CD4-positive, alpha-beta T cell treated with Interleukin-4 for 4 hours (primary cell): Measurements from ENCODE around the gene C1QTNF1.
"Not testable (repeated sequence)": the region's sequence is repeated elsewhere in the genome, so short reads cannot be mapped to it uniquely, and the experiment has no call there.

Source experiments
- DNase-seq: peaks from one replicate; pipeline ENCODE4 v3.0.0-alpha.2; 2020

C1QTNF1 gene

GRCh38 chr17:79006794-79007503, 17.0 kb upstream of the C1QTNF1 start:
- DNase-seq: no peak

GRCh38 chr17:79007504-79008381, 16.2 kb upstream of the C1QTNF1 start:
- no peak for DNase-seq

DNA sequence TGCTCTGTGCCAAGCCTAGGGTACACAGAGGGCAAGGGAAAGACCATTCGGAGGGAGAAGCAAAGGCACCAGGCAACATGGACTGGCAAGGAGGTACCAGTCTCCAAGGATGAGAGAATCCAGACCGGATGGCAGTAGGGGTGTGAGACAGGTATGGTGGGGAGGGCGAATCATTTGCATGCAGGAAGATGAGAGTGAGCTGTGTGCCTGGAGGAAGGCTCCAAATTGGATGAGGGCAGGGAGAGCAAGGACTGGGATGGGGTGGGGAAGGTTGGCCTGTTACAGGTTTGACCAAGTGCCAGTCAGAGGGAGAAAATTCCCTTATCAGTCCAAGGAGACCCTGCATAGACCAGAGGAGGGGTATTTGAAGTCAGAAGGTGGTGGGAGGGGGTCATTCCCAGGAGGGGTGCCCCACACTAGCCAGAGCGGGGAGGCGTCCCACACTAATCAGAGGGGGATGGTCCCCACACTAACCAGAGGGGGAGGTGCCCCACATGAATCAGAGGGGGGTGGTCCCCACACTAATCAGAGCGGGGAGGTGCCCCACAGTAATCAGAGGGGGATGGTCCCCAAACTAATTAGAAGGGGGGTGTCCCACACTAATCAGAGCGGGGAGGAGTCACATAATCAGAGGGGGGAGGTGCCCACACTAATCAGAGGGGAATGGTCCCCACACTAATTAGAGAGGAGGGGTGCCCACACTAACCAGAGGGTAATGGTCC, 15.1 kb upstream of the C1QTNF1 start:
- DNase-seq: no peak

DNA sequence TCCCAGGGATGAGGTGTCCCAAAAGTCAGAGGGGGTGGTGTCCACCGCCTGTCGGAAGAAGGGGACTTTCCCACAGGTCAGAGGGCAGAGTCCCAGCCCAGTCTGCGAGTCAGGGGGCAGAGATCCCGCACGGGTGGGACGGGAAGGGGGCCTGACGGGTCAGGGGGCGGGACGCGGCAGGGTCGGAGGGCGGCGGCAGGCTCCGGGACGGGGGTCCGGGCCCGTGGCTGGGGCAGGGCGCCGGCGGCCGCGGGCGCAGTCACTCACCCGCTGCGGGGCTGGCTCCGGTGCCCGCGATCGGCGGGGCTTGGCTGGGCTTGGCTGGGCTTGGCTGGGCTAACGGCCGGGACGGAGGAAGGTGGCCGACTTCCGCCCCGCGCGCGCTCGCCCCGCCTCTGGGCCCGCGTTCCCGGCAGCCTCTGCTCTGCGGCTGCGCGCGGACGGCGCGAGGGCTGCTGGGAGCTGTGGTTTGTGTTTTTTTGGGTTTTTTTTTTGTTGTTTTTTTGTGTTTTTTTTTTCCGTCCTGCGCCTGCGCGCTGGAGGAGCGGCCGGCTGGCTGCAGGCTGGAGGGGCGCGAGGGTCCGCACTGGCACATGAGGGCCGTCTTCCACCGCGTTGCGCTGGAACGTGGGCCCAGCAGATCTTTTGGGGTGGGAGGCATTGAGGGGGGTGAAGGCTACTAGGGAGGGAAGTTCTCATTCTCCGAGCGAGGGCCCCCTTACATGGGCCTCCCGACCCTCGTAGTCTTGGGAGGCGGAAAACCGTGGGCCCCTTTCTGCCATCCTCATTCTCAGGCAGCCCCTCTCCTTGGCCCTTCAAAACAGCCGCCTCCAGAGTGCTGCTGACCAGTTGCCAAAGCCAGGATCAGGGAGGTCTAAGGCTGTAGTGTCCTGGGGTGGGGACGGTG, 14.3 kb upstream of the C1QTNF1 start, which contains the start of gene CANT1:
TSS of gene CANT1 (minus strand) at position 368 of the 907 bp plus-strand sequence. CDS start 12,142 bp downstream, outside the sequence.
- DNase-seq: peak; percentile 78

DNA sequence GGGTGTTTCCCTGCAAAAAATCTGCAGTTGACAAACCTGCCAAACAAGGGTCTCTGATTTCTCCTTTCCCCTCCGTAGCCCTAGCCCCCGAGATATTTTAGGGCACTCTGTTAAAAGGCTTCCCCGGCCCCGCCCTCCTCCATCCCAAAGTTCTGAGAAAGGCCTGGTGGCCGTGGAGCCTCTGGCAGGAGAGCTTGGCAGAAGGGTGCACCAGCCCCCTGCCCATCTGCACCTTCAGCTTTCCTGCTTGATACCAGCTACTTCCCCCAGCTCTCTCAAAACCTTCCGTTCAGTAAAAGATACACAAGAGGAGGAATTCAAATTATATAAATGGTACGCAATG, 13.7 kb upstream of the C1QTNF1 start:
- DNase-seq: no peak

GRCh38 chr17:79011451-79012147, 12.4 kb upstream of the C1QTNF1 start:
- no peak for DNase-seq

DNA sequence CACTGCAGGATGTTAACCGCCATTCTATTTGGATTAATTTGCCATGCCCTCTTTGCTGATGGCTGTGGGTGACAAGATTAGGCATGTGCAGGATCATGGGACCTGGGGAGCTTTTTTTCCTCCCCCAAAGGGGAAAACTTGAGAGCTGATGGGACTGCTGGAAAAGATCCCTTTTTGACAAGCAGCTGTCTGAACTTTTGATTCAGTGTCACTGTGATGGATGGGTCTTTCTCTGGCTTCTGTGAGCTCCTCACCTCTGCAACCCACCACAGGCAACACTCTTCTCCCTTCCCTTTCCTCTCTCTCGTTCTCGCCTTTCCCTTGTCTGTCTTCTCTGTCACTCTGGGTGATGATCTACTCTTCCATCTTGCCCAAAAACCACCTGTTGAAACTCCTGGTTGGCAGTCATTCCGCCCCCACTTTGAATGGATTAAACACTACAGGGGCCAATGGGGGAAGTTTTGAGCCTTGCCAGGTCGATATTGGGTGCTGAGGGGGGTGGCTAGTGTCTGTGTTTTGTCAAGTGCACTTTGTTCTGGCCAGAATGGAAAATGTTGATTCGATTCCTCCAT, 11.3 kb upstream of the C1QTNF1 start:
- DNase-seq: no peak

DNA sequence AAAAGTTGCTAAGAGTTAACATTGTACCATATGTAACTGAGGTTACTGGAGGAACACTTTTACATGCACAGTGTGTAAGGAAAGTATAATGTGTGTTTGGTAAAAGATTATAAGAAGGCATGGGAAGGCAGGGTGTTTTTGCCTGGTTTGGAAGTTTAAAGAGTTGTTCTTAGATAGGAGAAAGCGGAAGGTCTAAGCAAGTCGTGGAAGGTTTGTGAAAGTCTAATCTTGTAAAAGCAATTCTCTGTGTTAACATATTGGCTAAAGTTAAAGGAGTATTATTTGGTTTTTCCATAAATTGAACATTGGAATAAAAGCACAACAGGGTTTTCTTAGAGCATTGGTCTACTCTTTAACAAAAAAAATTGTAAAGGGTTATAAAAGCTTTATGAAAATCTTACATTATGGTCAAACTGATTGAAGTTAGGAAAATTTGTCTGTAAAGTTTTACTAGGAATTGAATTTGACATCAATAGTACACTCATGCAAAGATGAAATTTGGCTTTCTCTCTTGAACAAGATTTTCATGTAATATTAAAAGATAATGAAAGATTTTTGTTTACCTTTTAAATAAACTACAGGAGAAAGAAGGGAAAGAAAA, 9.7 kb upstream of the C1QTNF1 start:
- DNase-seq: no peak

DNA sequence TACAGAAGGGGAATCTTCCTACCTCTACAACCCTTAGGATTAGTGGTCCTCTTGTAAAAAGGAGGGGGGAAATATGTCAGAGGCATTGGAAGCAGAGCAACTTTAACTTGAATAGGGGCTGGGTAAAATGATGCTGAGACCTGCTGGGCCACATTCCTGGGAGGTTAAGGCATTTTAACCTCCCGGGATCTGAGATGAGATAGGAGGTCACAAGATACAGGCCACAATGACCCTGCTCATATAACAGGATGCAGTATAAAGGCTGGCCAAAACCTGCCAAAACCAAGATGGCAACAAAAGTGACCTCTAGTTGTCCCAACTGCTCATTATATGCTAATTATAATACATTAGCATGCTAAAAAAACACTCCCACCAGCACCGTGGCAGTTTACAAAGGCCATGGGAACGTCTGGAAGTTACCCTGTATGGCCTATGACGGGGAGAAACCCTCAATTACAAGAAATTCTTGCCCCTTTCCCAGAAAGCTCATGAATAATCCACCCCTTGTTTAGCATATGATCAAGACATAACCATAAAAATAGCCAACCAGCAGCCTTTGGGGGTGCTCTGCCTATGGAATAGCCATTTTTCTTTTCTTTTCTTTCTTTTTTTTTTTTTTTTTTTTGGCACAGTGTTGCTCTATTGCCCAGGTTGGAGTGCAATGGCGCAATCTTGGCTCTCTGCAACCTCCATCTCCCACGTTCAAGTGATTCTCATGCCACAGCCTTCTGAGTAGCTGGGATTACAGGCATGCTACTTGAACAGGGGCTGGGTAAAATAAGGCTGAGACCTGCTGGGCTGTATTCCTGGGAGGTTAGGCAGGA, 6.2 kb upstream of the C1QTNF1 start:
- no peak for DNase-seq

- no peak for DNase-seq
Observed at GRCh38 chr17:79018370-79018695, 5.6 kb upstream of the C1QTNF1 start.

DNA sequence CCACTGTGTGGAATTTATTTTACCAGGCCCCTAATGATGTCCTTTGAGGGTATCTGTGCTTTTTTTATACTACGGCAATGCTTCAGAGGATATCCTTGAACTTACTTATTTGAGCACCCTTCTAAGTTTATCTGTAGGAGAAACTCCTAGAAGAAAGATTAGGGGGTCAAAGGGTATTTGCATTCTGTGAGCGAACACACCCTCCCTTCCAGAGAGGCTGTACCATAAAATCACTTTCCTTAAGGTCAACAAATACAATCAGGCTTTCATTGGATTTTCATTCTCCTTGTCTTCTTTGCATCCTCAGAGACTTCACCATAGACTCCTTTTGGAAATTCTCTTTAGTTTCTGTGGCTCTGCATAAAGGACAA, 4.7 kb upstream of the C1QTNF1 start:
- no peak for DNase-seq

- DNase-seq: peak; percentile 46
Observed at GRCh38 chr17:79019632-79020584, 4.1 kb upstream of the C1QTNF1 start.

DNA sequence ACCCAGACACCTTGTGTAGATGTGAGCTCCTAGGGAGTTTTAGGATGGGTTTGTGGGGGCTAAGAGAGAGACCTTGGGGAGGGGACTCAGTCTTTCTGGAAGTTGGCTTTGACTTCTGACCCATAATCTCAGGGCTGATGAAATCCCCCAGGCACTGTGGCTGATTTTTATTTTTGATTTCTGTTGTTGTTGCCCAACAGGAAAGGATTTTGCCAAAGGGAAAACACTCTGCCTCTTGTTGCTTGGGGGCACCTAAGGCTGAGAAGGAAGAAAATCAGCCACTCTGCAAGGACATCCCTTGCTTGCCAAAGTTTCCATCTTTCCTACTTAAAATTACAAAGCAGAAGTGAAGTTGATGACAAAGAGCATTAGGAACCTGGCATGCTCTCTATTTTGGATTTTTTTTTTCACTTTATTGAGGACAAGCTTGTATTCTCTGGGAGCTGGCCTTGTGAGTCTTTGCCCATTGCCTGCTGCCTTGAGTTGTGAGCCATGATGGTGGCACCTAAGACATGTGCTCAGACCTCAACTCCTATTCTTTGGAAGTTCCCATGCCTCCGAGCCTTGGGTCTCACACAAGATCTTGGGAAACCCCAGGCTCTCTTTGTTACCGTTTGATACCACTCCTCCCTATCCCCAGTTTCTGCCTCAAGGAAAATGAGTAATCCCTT, 3.2 kb upstream of the C1QTNF1 start:
- DNase-seq: no peak

DNA sequence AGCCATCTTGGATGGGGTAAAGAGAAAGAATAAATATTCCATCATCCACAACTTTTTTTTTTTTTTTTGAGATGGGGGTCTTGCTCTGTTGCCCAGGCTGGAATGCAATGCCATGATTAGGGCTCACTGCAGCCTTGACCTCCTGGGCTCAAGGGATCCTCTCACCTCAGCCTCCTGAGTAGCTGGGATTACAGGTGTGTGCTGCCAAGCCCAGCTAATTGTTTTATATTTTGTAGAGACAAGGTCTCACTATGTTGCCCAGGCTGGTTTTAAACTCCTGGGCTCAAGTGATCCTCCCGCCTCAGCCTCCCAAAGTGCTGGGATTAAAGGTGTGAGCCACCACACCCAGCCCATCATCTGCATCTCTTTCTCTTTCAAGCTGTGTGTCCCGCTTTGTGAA, 2.0 kb upstream of the C1QTNF1 start:
- DNase-seq: not testable (repeated sequence)

- no peak for DNase-seq
Observed at GRCh38 chr17:79022507-79022991, 1.4 kb upstream of the C1QTNF1 start.

DNA sequence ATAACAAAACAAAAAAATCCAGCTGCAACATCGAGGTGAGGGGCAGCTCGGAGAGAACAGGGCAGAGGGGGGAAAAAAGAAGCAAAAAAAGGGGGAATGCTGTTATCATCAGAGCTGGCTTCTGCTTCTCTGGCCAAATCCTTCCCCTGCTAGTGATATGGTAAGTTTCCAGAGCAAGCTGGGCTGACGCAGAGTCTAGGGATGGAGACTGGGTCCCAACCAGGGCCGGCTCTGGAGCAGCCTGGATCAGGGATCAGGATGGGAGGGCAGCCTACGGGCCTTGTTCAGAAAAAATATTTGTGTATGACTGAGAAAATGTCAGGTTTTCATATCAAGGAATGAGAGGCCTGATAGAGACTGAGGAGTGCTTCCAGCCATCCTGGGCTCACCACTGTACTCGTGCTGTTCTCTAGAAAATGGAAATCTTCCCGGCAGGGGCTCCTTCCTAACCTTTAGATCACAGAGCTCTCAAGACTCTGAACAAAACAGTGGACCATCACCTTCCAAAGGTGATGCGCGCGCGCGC, 726 bp upstream of the C1QTNF1 start:
- no peak for DNase-seq

GRCh38 chr17:79024901-79025737, 1.1 kb downstream of the C1QTNF1 start:
- DNase-seq: no peak
